Stimulated activated CD4-positive, alpha-beta T cell treated with anti-CD3 and anti-CD28 coated beads, Interleukin-15, amount 100 ng/mL, for 1 hour (primary cell): ENCODE measurements around the gene LCE1F.

Experiments used
- DNase-seq, 2 donors: peaks; one replicate each; pipeline ENCODE4 v3.0.0-alpha.2; 2020; ENCODE audit warnings: low read depth in 1 of 2, low spot score in 1 of 2

LCE1F gene

GRCh38 chr1:152774875-152775274, at the start of gene LCE1F:
LCE1F (plus strand) TSS chr1:152775140; CDS start chr1:152776372, 1,232 bp downstream.
- DNase-seq = no peak

GRCh38 chr1:152725261-152725660, 49.7 kb upstream of the LCE1F start:
- DNase-seq = no peak

GRCh38 chr1:152728986-152729385, 46.0 kb upstream of the LCE1F start:
- DNase-seq = no peak

- DNase-seq = no peak
These were observed 39.3 kb upstream of the LCE1F start for GRCh38 chr1:152735648-152736047.

- DNase-seq = no peak
These were observed 36.9 kb upstream of the LCE1F start for GRCh38 chr1:152737997-152738396.

GRCh38 chr1:152739841-152740240, 35.1 kb upstream of the LCE1F start:
- no peak for DNase-seq

GRCh38 chr1:152741656-152742055, 33.3 kb upstream of the LCE1F start:
- no peak for DNase-seq

- DNase-seq = no peak
These were observed 31.4 kb upstream of the LCE1F start for GRCh38 chr1:152743371-152744145.

GRCh38 chr1:152745289-152745704, 29.6 kb upstream of the LCE1F start:
- DNase-seq = no peak

GRCh38 chr1:152745765-152746444, 29.0 kb upstream of the LCE1F start:
- no peak for DNase-seq

GRCh38 chr1:152747831-152748230, 27.1 kb upstream of the LCE1F start:
- no peak for DNase-seq

- no peak for DNase-seq
These were observed 22.7 kb upstream of the LCE1F start for GRCh38 chr1:152752225-152752624.

GRCh38 chr1:152753586-152753985, 21.4 kb upstream of the LCE1F start:
- no peak for DNase-seq

- DNase-seq = no peak
These were observed 18.1 kb upstream of the LCE1F start for GRCh38 chr1:152756872-152757271.

GRCh38 chr1:152757747-152758146, 17.2 kb upstream of the LCE1F start, which contains the start of gene KPRP:
KPRP (plus strand) TSS chr1:152758025; CDS start chr1:152759589, 1,564 bp downstream.
- DNase-seq = no peak

GRCh38 chr1:152758636-152759035, 16.3 kb upstream of the LCE1F start:
- no peak for DNase-seq

- no peak for DNase-seq
These were observed 15.3 kb upstream of the LCE1F start for GRCh38 chr1:152759453-152760173.

- no peak for DNase-seq
These were observed 14.3 kb upstream of the LCE1F start for GRCh38 chr1:152760551-152761190.

- DNase-seq = no peak
These were observed 13.2 kb upstream of the LCE1F start for GRCh38 chr1:152761609-152762213.

GRCh38 chr1:152768847-152769533, 6.0 kb upstream of the LCE1F start:
- DNase-seq = no peak
